ENCODE measurements around the gene TEX48.

The TEX48 gene

GRCh38 chr9:114653556-114654159 lies 28.3 kb downstream of the TEX48 start:
- Mint-ChIP-seq H3K27me3 (ENCODE audit: low read depth, poor library complexity) (peaks cover 3% of the 10 kb centered on the region), H3K36me3 (ENCODE audit: low read depth) (peaks cover 5% of the 10 kb centered on the region), H3K4me3 (no peak overlapping the region), H3K4me1 (no peaks in the 10 kb centered on the region), H3K9me3 (peaks cover 22% of the 10 kb centered on the region), H3K27ac (no peak overlapping the region)
- DNase-seq, result peak; percentile 86
- TF ChIP-seq, protein P1, sequence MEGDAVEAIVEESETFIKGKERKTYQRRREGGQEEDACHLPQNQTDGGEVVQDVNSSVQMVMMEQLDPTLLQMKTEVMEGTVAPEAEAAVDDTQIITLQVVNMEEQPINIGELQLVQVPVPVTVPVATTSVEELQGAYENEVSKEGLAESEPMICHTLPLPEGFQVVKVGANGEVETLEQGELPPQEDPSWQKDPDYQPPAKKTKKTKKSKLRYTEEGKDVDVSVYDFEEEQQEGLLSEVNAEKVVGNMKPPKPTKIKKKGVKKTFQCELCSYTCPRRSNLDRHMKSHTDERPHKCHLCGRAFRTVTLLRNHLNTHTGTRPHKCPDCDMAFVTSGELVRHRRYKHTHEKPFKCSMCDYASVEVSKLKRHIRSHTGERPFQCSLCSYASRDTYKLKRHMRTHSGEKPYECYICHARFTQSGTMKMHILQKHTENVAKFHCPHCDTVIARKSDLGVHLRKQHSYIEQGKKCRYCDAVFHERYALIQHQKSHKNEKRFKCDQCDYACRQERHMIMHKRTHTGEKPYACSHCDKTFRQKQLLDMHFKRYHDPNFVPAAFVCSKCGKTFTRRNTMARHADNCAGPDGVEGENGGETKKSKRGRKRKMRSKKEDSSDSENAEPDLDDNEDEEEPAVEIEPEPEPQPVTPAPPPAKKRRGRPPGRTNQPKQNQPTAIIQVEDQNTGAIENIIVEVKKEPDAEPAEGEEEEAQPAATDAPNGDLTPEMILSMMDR (IDR thresholded peaks at IDR 0.05), result peak; percentile 94

DNA sequence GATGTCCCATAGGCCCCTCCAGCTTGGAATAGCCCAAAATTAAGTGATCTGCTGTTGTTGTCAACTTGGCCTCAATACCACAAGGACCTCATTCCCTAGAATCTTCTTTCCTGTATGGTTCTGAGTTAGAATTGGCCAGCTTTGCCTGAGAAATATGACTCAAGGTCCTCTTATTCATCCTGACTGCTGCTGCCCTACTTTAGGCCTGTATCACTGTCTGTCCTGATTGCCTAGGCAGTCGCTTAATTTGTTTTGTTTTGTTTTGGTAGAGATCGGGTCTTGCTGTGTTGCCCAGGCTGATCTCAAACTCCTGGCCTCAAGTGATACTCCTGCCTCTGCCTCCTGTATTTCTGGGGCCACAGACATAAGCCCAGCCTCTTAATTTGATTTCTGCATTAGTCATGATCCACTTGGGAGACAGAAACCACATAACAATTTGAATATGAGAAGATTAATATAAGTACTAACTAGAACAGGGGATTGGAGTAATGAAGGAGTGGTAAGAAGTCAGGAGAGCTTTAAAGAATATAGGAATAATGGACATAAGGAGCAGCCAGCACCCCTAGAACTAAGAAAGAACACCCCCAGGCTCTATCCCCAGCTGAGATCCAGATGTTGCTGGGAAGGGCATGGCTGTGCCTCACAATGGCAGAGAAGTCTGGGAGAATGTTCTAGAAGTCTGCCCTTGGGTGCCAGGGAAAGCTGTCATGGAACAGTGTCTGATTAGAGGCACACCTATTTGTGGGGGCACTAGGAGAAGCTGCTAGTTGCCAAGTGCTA lies 29.0 kb downstream of the TEX48 start:
- Mint-ChIP-seq H3K4me3 (no peak overlapping the region), H3K4me1 (no peaks in the 10 kb centered on the region), H3K27me3 (ENCODE audit: low read depth, poor library complexity) (peaks cover 3% of the 10 kb centered on the region), H3K27ac (no peak overlapping the region), H3K36me3 (ENCODE audit: low read depth) (peaks cover 5% of the 10 kb centered on the region), H3K9me3 (peaks cover 26% of the 10 kb centered on the region)
- no peak for DNase-seq
- TF ChIP-seq, protein P1 (IDR thresholded peaks at IDR 0.05), result no peak

GRCh38 chr9:114643896-114644295 lies 38.1 kb downstream of the TEX48 start:
- peaks cover 17% of the 10 kb centered on the region for H3K36me3 Mint-ChIP-seq (ENCODE audit: low read depth)
- no peak overlapping the region for H3K27ac Mint-ChIP-seq
- peaks cover 21% of the 10 kb centered on the region for H3K9me3 Mint-ChIP-seq
- DNase-seq, result no peak
- peaks cover 3% of the 10 kb centered on the region for H3K27me3 Mint-ChIP-seq (ENCODE audit: low read depth, poor library complexity)
- TF ChIP-seq, protein P1 (IDR thresholded peaks at IDR 0.05), result no peak
- H3K4me1 Mint-ChIP-seq, result no peaks in the 10 kb centered on the region
- no peak overlapping the region for H3K4me3 Mint-ChIP-seq

DNA sequence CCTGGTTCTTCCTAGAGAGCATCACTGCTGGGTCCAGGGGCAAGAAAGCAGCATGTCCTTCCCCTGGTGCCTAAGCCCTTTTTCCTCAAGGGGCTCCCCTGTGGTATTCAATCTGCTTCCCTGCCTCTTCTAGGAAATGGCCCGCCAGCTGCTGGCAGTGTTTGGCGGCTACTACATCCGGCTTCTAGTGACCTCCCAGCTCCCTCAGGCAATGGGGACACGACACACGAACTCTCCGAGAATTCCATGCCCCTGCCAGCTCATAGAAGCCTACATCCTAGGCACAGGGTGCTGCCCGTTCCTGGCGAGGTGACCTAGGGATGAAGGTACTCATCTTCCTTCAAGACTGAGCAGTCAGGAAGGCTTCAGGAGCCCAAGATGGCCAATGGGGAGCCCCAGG lies 39.0 kb downstream of the TEX48 start:
- Mint-ChIP-seq H3K36me3 (ENCODE audit: low read depth) (peaks cover 17% of the 10 kb centered on the region), H3K4me1 (no peaks in the 10 kb centered on the region), H3K9me3 (peaks cover 16% of the 10 kb centered on the region), H3K4me3 (no peak overlapping the region), H3K27me3 (ENCODE audit: low read depth, poor library complexity) (peaks cover 3% of the 10 kb centered on the region), H3K27ac (no peak overlapping the region)
- no peak for DNase-seq
- TF ChIP-seq, protein P1 (IDR thresholded peaks at IDR 0.05), result no peak

DNA sequence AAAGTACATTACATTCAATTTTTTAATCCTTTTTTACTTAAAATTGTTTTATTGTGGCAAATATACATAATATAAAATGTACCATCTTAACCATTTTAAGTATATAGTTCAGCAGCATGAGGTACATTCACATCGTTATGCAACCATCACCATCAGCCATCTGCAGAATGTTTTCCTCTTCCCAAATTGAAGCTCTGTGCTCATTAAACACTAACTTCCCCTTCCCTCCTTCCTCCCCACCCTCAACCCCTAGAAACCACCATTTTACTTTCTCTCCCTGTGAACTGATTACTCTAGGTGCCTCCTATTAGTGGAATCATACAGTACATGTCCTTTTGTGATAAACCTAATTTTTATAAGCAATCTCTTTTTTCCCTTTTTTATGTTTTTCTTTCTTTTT lies 40.0 kb downstream of the TEX48 start:
- Mint-ChIP-seq H3K36me3 (ENCODE audit: low read depth) (peaks cover 9% of the 10 kb centered on the region), H3K27me3 (ENCODE audit: low read depth, poor library complexity) (no peaks in the 10 kb centered on the region), H3K27ac (no peak overlapping the region), H3K4me1 (no peaks in the 10 kb centered on the region), H3K9me3 (peaks cover 8% of the 10 kb centered on the region), H3K4me3 (no peak overlapping the region)
- TF ChIP-seq, protein P1 (IDR thresholded peaks at IDR 0.05), result no peak
- no peak for DNase-seq

- Mint-ChIP-seq H3K4me1 (no peaks in the 10 kb centered on the region), H3K36me3 (ENCODE audit: low read depth) (no peaks in the 10 kb centered on the region), H3K27ac (no peak overlapping the region), H3K4me3 (no peak overlapping the region), H3K9me3 (no peaks in the 10 kb centered on the region), H3K27me3 (ENCODE audit: low read depth, poor library complexity) (no peaks in the 10 kb centered on the region)
- DNase-seq, result no peak
- TF ChIP-seq, protein P1 (IDR thresholded peaks at IDR 0.05), result no peak
Observed at GRCh38 chr9:114638404-114638803, 43.6 kb downstream of the TEX48 start.

Data from nephron progenitor cell (in vitro differentiated cells).